HL-60/S4 treated with phorbol 12-myristate 13-acetate at 8.2 ng/mL for 4 days and 3 days (cell line): ENCODE measurements around the gene CGREF1.
"Not testable (repeated sequence)": the region's sequence is repeated elsewhere in the genome, so short reads cannot be mapped to it uniquely, and the experiment has no call there.

ENCODE experiments used
- in situ Hi-C: fragments of 300-500 bp; cut with MboI; formaldehyde crosslinking; loops from 2 replicates; pipeline ENCODE4 v1.15.0; 2022; ENCODE audit warnings: low sequenced_read_pairs

The CGREF1 gene

GRCh38 chr2:27078267-27079194 is 40.4 kb downstream of the CGREF1 start, which contains the start of gene EMILIN1:
EMILIN1 (plus strand) TSS chr2:27078615; CDS start chr2:27079066, 451 bp downstream.
- in situ Hi-C loops, result no loop called here

GRCh38 chr2:27077231-27077630 is 41.7 kb downstream of the CGREF1 start:
- in situ Hi-C loops, result no loop called here

- in situ Hi-C loops, result no loop called here
Observed at GRCh38 chr2:27076323-27076722, 42.6 kb downstream of the CGREF1 start.

GRCh38 chr2:27075566-27075871 is 43.4 kb downstream of the CGREF1 start:
- in situ Hi-C loops, result not testable (repeated sequence)

GRCh38 chr2:27074738-27075565 is 44.0 kb downstream of the CGREF1 start:
- in situ Hi-C loops, result no loop called here

GRCh38 chr2:27073782-27074181 is 45.1 kb downstream of the CGREF1 start:
- in situ Hi-C loops, result no loop called here

- in situ Hi-C loops, result no loop called here
Observed at GRCh38 chr2:27072920-27073319, 46.0 kb downstream of the CGREF1 start.

- in situ Hi-C loops, result no loop called here
Observed at GRCh38 chr2:27071990-27072830, 46.7 kb downstream of the CGREF1 start.

- in situ Hi-C loops, result no loop called here
Observed at GRCh38 chr2:27071277-27071989, 47.5 kb downstream of the CGREF1 start, which contains the start of gene OST4. OST4 (minus strand) TSS chr2:27071654.

GRCh38 chr2:27070653-27071276 is 48.2 kb downstream of the CGREF1 start:
- in situ Hi-C loops, result no loop called here

GRCh38 chr2:27069961-27070618 is 48.8 kb downstream of the CGREF1 start:
- in situ Hi-C loops, result no loop called here

- in situ Hi-C loops, result no loop called here
Observed at GRCh38 chr2:27069436-27069835, 49.5 kb downstream of the CGREF1 start.

- in situ Hi-C loops, result no loop called here
Observed at GRCh38 chr2:27067385-27067784, 51.5 kb downstream of the CGREF1 start.

- in situ Hi-C loops, result no loop called here
Observed at GRCh38 chr2:27065128-27065527, 53.8 kb downstream of the CGREF1 start.

- in situ Hi-C loops, result no loop called here
Observed at GRCh38 chr2:27060323-27060722, 58.6 kb downstream of the CGREF1 start.

GRCh38 chr2:27059141-27059820 is 59.6 kb downstream of the CGREF1 start:
- in situ Hi-C loops, result no loop called here

- in situ Hi-C loops, result no loop called here
Observed at GRCh38 chr2:27058210-27058609, 60.7 kb downstream of the CGREF1 start.

GRCh38 chr2:27057184-27057583 is 61.7 kb downstream of the CGREF1 start:
- in situ Hi-C loops, result no loop called here

- in situ Hi-C loops, result no loop called here
Observed at GRCh38 chr2:27054721-27055120, 64.2 kb downstream of the CGREF1 start.
